GM11168 (cell line): ENCODE measurements around the gene LVRN.
"Not testable (repeated sequence)": the region's sequence is repeated elsewhere in the genome, so short reads cannot be mapped to it uniquely, and the experiment has no call there.

Experiments used
- in situ Hi-C: fragments of 300-500 bp; cut with MboI; formaldehyde crosslinking; loops from one replicate; pipeline ENCODE4 v1.12.0; 2022; ENCODE audit warnings: low sequenced_read_pairs; ENCODE audit not compliant: unreplicated experiment

LVRN gene, protein sequence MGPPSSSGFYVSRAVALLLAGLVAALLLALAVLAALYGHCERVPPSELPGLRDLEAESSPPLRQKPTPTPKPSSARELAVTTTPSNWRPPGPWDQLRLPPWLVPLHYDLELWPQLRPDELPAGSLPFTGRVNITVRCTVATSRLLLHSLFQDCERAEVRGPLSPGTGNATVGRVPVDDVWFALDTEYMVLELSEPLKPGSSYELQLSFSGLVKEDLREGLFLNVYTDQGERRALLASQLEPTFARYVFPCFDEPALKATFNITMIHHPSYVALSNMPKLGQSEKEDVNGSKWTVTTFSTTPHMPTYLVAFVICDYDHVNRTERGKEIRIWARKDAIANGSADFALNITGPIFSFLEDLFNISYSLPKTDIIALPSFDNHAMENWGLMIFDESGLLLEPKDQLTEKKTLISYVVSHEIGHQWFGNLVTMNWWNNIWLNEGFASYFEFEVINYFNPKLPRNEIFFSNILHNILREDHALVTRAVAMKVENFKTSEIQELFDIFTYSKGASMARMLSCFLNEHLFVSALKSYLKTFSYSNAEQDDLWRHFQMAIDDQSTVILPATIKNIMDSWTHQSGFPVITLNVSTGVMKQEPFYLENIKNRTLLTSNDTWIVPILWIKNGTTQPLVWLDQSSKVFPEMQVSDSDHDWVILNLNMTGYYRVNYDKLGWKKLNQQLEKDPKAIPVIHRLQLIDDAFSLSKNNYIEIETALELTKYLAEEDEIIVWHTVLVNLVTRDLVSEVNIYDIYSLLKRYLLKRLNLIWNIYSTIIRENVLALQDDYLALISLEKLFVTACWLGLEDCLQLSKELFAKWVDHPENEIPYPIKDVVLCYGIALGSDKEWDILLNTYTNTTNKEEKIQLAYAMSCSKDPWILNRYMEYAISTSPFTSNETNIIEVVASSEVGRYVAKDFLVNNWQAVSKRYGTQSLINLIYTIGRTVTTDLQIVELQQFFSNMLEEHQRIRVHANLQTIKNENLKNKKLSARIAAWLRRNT

DNA sequence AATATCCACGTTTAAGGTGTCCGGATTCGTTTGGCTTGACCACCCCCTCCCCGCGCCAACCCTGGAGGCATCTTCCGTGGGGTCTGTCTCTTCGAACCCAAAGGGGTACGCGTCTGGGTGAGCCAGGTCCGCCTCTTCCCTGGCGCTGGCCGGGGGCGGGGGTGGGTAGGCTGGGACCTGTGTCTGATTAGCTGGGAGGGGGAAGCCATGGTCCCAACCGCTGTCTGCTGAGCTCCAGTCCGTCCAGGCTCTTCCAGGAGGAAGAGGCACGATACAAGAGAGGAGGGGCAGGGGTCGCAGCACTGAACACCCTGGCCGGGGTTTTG is at the start of gene LVRN:
Gene LVRN, plus strand, starts transcription at position 237 of the 326 bp plus-strand sequence. CDS start 143 bp downstream, outside the sequence.
- in situ Hi-C loops = no loop called here

DNA sequence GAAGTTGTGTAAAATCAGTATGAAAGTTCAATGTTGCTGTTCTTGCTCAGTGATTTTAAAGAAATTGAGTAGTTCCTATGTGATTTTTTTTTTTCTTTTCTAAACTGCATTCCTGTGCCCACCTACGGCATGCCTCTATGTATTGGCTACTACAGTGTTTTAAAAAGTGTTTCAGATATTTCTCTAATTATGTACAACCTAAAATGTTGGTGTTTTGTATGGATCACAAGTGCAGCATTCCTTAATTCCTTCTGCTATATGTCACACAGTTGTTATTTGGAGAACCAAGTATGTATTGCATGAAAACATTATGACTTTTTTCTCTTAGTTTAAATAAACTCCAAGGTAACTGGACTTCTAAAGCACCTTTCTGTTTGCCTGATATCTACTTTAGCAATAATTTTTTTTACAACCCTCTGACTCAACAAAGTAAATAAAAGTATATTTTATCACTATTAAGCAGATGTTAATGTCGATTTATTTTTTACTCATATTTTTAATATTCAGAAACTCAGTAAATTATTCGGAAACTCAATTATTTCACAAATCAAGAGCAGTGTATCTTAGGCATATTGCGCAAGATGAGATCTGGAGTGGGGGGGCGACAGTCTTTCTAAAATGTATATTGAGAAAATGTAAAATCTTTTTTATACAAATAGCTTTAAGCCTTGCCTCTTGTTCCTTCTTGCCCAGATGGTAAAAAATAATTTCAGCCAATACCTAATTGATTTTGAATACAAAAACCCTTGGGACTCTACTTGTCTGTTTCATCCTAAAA is 48.5 kb upstream of the LVRN start:
- in situ Hi-C loops = not testable (repeated sequence)

DNA sequence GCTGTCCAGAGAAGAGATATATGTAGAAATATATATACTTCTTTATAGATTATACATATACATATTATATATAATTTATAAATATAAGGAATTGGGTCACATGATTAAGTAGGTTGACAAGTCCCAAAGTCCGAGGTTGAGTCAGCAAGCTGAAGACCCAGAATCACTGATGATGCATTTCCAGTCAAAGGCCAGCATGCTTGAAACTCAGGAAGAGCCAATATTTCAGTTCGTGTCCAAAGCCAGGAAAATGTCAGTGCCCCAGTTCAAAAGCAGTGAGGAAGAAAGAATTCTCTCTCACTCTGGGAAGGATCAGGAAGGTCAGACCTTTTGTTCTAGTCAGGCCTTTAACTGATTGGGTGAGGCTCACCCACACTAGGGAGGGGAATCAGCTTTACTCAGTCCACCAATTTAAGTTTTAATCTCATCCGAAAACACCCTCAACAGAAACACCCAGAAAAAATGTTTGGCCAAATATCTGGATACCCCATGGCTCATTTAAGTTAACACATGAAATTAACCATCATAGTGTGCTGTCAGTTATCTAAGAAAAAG is 42.0 kb upstream of the LVRN start:
- in situ Hi-C loops = no loop called here

DNA sequence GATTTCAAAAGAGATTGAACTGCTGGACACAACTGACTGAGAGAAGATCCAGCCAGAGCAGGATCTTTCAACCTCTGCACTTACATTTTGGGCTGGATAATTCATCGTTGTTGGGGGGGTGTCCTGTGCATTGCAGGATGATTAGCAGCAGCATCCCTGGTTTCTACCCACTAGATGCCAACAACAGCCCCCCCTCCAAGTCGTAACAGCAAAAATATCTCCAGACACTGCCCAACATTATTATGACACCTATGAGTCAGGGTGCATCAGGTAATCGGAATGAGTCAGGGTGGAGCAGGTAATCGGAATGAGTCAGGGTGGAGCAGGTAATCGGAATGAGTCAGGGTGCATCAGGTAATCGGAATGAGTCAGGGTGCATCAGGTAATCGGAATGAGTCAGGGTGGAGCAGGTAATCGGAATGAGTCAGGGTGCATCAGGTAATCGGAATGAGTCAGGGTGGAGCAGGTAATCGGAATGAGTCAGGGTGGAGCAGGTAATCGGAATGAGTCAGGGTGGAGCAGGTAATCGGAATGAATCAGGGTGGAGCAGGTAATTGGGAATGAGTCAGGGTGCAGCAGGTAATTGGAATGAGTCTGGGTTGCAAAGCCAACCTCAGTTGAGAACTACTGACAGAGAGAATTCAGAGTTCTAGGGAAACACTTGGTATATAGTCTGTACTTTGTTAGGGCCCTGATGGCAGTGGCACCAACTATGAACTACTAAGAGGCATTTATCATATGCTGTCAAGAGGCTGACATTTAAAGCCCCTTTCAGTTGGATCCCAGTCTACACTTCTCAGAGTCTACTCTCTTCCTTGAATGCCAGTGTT is 33.5 kb upstream of the LVRN start:
- in situ Hi-C loops = not testable (repeated sequence)

DNA sequence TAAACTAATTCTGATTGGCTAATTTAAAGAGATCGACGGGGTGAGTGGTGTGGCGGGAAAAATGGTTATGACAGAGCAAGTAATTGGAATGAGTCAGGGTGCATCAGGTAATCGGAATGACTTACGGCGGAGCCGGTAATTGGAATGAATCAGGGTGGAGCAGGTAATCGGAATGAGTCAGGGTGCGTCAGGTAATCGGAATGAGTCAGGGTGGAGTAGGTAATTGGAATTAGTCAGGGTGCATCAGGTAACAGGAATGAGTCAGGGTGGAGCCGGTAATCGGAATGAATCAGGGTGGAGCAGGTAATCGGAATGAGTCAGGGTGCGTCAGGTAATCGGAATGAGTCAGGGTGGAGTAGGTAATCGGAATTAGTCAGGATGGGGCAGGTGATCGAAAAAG is 32.1 kb upstream of the LVRN start:
- in situ Hi-C loops = not testable (repeated sequence)

DNA sequence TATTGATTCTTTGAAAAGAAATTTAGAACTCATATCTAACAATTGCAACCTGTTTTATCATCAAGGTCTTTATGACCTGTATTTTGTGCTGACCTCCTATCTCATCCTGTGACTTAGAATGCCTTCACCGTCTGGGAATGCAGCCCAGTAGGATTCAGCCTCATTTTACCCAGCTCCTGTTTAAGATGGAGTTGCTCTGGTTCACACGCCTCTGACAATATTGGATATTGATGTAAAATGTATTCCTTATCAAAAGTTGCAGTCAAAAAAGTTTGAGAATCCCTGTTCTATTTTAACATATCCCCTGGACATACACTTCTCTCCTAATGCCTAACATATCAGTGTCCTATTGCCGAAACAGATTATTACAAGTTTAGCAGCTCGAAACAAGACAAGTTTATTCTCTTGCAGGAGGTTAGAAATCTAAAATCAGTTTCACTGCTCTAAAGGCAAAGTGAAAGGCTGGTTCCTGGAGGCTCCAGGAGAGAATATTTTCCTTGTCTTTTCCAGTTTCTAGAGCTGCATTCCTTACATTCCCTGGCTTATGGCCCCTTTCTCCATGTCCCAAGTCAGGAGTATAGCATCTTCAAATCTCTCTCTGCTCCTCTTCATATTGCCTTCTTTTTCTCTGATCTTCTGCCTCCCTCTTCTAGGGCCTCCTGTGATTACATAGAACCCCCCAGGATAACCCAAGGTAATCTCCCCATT is 31.5 kb upstream of the LVRN start:
- in situ Hi-C loops = no loop called here

DNA sequence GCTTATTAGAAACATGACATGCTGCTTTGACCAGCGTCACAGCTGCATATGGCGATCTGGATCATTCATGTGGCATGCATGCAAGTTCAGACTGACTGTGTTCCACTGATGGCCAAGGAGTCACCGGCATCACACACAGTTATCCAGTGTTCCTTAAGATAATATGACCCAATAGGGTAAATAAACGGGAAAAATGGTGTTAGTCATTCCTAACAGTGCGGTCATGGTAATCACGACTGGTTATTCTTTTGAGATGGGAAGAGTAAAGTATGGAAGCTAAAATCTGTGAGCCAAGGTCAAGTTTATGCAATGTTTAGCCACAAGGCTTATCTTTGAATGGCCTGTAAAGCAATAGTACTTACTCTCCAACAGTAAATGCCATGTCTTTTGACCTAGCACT is 29.3 kb upstream of the LVRN start:
- in situ Hi-C loops = no loop called here

DNA sequence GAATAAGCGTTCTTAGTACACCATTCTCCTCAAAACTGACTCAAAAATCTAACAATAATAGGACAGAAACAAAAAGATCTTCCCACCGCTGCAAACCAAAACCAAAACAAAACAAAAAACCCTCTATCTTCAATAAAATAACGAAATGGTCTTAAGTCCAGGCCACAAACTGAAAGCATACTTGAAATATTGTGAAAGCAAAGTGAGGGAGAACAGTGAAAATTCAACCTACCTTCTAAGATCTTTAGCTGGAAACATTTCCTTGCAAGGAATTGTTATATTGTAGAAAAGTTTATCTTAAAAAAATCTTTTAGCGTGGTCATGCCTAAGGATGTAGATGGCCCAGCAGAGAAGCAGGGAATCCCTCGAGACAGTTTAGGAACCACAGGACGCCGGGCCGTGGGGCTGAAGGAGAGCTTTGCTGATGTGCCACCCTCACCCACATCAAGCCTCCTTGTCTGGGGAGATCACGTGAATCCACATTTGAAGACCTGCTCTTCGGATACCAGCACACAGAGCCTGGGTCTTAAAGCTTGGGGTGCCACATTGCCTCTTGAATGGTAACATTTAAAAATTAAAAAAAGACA is 27.8 kb upstream of the LVRN start:
- in situ Hi-C loops = no loop called here

DNA sequence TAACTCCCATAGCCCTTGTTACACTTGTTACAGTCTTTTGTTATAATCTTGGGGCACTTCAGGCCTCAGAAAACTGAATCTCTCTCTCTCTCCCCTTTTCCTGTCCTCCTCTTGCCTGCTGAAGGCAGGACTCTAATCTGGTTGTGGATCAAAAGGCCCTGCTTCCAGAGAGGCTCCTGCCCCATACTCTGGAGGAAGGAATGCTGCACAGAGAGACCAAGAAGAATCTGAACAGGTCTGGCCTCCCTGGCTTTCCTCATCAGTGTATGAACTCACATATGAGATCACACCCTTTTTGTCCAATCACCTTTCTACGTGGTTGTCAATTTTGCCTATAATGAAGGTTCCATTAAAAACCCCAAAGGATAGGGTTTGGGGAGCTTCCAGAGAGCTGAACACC is 26.2 kb upstream of the LVRN start:
- in situ Hi-C loops = no loop called here

DNA sequence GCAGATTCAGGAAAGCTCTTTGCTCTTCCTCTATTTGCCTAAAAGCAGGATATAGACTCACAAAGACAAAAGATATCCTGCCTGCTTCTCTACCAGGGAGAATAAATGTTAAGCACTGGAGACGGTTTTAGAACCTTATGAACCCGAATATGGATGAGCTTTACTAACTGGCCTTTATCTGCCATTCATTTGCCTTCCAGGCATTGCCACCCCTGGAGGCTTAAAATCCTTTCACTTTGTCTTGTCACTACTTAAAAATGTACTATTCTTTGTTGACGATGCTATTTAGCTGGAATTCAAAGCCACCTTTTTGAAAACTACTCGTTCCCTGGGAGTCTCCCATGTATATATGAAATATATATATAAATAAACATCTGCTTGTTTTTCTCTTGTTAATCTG is 23.2 kb upstream of the LVRN start:
- in situ Hi-C loops = no loop called here

DNA sequence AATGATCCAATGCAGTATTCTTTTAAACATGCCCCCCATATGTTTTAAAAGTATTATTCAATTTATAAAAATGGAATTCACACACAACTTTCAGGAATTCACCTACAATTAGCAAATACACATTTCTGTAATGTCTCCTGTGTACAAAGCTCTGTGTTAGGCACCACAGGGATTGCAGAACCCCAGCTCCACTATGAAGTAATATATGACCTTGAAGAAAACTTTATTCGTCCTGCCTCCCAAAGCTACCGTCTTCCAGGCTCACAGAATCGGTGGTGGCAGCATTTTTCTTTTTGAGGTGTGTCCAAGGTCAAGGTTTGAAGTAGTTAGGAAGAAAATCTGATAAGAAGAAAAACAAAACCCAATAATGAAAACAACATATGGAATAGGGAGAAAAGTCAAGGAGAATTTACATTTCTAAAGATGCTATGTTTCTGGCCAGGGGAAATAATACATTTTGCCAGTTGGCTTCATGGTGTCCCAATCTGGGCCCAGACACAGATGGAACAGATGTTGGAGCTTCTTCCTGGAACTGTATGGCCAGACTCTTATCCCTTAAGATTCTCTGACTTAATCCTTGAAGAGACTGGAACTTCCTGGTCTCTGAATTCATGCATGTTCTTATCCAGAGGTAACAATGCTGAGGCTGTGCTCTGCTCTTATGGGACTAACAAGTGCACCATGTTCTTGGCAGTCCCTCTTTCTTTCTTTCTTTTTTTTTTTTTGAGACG is 22.0 kb upstream of the LVRN start:
- in situ Hi-C loops = no loop called here

DNA sequence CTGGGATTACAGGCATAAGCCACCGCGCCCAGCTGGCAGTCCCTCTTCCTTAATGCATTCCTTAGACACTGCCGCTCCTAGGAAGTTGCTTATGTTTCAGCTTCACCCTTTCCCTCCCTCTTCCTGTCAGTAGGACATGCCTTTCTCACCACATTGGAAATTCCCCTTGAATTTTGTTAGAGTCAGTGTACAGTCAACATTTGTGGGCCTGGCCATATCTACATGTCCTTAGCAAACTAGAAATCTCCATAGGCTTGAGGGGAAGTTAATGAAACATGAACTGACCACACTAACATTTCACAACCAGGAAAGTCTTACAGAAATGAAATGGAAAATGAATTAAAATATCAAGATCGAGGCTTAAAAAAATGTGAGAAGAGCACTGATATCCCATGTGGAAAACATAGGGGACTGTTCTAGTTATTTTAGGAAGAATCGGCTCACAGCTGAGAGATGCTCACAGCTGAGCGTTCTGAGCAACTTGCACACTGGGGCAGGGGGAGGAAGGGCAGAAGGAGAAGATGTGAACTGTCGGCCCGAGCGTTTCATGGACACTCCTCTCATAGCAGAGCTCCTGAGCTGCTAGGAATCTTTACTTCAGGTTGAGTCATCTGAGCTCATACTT is 21.1 kb upstream of the LVRN start:
- in situ Hi-C loops = no loop called here

DNA sequence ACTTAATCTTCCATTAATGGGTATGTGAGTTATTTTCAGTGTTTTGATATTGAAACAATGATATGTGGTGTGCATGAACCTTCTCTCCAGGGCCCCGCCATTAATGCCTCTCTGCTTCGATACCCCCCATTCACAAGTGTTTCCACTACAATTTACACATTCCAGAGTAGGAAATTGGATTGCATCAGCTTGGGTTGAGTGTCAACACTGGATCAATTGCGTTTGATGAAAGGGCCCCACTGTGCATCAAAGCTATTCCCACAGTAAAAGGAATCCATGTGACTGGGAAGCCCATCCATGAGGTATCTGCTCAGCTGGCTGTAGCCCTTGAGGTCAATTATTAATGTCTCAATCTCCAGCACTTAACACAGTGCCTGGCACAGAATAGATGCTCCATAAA is 17.8 kb upstream of the LVRN start:
- in situ Hi-C loops = no loop called here

DNA sequence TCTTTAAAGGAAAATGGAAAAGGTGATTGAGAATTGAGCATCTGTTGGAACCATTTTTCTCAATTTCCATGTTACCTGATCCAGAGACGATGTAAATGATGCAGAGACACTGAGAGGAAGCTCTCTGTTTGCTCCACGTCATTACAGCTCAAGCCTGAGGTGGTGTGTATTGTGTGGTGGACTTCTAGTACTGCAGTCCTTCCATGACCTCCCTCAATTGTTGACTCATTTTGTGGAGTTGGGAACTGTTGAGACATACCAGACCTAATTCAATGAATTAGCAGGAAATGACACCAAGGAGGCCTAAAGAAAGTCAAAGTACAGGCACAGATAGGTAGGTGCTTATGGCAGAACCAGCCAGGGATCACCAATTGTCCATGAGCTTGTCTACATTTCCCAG is 15.6 kb upstream of the LVRN start:
- in situ Hi-C loops = no loop called here

DNA sequence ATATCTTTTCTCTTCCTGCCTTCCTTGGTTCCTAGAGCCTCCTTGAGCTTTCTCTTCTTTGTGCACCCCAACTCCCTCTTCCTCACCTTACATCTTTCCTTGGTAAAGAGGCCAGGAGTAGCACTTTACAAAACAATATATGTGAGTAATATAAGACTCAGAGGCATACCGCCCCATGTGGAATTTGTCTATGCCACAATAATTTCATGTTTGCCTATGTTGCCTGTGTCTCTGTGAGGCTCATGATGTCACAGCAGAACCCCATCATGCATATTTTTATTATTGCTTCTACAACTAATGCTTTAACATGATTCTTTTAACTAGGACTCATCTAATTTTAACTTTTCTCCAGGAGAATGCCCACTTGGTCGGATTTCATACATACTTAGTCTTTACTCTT is 15.0 kb upstream of the LVRN start:
- in situ Hi-C loops = no loop called here

DNA sequence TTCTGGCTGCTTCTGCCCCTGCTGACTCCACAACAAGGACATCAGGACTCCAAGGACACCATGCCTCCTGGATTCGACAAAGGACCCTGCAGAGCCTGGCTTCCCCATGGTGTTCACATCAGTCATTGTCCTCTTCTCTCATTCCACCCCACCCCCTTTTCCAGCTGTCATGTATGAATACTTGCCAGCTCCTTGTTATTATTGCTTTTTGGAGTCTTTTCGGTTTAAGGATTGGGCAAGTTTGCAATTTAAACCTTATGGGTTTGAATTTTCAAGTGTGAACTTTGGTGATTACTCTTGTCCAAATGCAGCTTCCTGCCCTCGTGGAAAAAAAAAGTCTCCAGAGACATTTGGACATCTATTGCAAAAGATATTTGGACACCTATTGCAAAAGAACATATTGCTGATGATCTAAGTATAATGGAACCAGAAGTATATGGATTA is 14.2 kb upstream of the LVRN start:
- in situ Hi-C loops = no loop called here

DNA sequence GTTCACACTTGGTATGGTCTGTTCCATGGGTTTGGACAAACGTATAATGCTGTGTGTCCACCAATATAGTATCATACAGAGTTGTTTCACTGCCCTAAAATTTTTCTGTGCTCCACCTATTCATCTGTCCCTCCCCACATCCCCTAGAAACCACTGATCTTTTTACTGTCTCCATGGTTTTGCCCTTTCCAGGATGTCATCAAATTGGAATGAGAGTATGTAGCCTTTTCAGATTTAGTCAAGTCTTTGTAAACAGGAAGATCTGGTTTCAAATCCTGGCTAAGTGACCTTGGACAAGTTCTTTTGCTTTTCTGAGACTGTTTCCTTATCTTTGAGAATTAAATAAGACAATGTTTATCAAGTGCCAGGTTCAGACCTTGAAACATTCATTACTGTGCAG is 13.2 kb upstream of the LVRN start:
- in situ Hi-C loops = no loop called here
